D721Med (cell line): Measurements from ENCODE around the gene L1CAM.

ENCODE experiments used
- DNase-seq: peaks from one replicate; pipeline ENCODE4 v3.0.0; 2011; ENCODE audit warnings: low spot score; ENCODE audit not compliant: insufficient read length
- FAIRE-seq: peaks from 2 replicates; lab custom pipeline; 2011; peaks lifted over from hg19 to GRCh38; lab: Jason Lieb, UNC
- CTCF ChIP-seq: IDR thresholded peaks from 2 replicates; pipeline ENCODE4 v1.5.1; 2012; ENCODE audit warnings: mild to moderate bottlenecking, control low read depth; ENCODE audit not compliant: insufficient read depth; ENCODE audit errors: missing control alignments

Gene L1CAM

GRCh38 chrX:153908219-153908860 lies 22.4 kb upstream of the L1CAM start:
- TF ChIP-seq CTCF, result no peak
- FAIRE-seq, result no peak
- no peak for DNase-seq

DNA sequence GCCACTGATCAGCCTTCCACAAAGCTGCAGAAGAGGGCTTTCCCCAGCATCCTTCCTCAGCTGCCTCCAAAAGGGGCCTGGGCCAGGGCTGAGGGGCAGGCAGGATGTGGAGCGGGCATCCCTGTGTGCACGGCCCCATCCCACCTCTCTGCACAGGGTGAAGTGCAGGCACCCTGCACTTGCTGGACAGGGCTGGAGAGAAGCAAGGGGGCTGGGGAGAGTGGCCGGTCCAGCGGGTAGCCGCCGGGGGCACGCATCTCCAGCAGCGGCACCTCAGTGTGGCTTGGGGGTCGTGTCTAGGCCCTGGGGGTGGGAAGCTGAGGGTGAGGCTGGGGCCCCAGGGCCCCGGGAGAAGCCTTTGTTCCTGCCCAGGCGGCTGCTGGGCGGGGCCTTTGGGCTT lies 21.5 kb upstream of the L1CAM start:
- no peak for TF ChIP-seq CTCF
- FAIRE-seq (no peak), DNase-seq (no peak)

- no peak for TF ChIP-seq CTCF
- DNase-seq (no peak), FAIRE-seq (no peak)
Observed at GRCh38 chrX:153906126-153906917, 20.3 kb upstream of the L1CAM start.

- no peak for TF ChIP-seq CTCF
- DNase-seq (no peak), FAIRE-seq (no peak)
Observed at GRCh38 chrX:153905481-153906095, 19.6 kb upstream of the L1CAM start.

DNA sequence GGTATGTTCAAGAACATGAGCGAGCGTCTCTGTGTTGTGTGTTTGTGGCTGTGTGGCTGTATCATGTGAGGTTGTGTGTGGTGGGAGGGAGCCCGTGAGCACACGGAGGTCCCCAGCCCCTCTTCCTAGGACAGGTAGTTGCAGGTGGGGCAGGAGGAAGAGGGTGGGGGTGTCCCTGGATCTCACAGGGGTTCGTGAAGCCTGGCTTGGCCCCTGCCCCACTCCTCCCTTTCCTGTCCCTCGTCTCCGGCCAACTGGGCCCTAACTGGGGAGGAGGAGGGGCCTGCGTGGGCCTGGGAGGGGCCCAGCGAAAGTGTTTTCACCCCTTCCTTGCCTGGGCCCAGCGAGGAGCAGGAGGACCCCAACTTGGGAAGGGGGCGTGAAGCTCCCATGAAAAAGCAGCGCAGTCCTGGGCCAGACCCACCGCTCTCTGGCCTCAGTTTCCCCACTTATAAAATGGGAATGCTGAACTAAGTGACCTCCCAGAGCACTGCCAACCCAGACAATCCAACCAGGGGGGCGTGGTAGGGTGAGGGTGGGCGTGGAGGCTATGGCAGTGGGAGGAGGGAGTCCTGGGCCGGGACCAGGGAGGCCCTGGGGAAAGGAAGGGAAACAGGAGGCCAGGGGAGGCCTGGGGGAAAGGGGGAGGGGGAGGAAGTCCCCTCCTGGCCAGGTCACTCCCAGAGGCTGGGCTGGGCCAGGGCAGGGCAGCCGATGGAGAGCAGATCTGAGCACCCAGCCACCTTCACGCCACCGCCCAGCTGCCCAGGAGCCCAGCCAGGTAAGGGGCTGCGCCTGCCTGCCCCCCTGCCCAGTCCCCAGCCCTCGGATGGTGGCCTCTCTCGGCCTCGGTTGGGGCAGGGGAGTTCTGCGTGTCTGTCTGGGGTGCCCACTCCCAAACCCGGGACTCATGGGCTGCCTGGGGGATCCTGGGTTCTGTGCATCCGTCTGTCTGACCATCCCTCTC lies 18.3 kb upstream of the L1CAM start, which contains the start of gene AVPR2:
Gene AVPR2, plus strand, starts transcription at position 683 of the 967 bp plus-strand sequence. CDS start 473 bp downstream, outside the sequence.
- FAIRE-seq (no peak), DNase-seq (no peak)
- TF ChIP-seq CTCF, result no peak

DNA sequence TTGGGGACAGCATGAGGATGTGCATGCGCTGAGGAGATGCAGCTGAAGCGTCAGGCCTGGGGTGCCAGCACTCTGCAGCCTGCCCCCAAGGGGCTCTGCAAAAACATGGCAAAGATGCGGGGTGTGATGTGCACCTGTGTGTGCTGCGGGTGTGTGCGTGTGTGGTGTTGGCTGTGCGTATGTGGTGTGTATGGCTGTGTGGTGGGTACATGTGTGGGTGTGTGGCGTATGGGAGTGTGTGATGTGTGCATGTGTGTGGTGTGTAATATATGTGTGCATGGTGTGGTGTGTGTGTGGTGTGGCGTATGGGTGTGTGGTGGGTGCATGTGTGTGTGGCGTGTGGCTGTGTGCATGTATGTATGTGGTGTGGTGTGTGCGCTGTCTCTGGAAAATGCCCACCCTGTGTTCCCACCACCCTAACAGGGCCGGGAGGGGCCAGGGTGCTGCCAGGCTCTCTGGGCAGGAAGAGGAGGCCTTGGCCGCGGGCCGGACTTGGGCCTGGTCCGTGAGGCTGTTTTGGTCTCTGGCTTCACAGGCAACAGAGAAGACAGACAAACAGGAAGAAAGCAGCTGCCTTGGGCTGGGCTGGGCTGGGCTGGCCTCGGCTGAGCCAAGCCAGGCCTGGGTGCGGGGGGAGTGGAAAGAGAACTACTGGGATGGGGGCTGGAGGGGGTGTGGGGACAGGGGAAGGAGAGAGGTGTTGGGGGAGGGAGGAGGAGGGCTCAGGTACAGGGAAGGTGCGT lies 17.4 kb upstream of the L1CAM start:
- FAIRE-seq (no peak), DNase-seq (no peak)
- no peak for TF ChIP-seq CTCF
